K562 (cell line): ENCODE data around the gene WSCD2.

Source experiments
- EP300 ChIP-seq: IDR thresholded peaks from 2 replicates; pipeline ENCODE4 v1.6.1; 2012; ENCODE audit warnings: low read length, improper control_type of control experiment
- ETV6 ChIP-seq, 3 experiments: fragments of 150-350 bp in 1 of 3; sonication (generic) in 1 of 3; formaldehyde crosslinking in 1 of 3; IDR thresholded peaks; 2 replicates each; pipeline versions ENCODE4 v1.6.1 to v1.8.0; 2014 to 2022; ENCODE audit warnings: borderline replicate concordance in 2 of 3, low read depth in 2 of 3, antibody characterized with exemption in 1 of 3, low read length in 1 of 3, mild to moderate bottlenecking in 1 of 3, missing genetic modification reagents in 1 of 3
- ZBTB7A ChIP-seq: IDR thresholded peaks from 2 replicates; pipeline ENCODE4 v1.6.1; 2011; ENCODE audit warnings: low read depth, mild to moderate bottlenecking, low read length, moderate library complexity, borderline replicate concordance; ENCODE audit not compliant: control insufficient read depth
- TF ChIP-seq, protein P1 (sequence below), 3 experiments: IDR thresholded peaks in 2 of 3; conservative IDR thresholded peaks in 1 of 3; 2 replicates each; pipeline ENCODE4 v1.5.1; 2011 to 2012; ENCODE audit warnings: low read length in 3 of 3, mild to moderate bottlenecking in 3 of 3, control low read depth in 2 of 3, improper control_type of control experiment in 1 of 3, inconsistent platforms in 1 of 3, low read depth in 1 of 3, mixed read lengths in 1 of 3, moderate library complexity in 1 of 3; ENCODE audit not compliant: insufficient read depth in 2 of 3

DNA sequence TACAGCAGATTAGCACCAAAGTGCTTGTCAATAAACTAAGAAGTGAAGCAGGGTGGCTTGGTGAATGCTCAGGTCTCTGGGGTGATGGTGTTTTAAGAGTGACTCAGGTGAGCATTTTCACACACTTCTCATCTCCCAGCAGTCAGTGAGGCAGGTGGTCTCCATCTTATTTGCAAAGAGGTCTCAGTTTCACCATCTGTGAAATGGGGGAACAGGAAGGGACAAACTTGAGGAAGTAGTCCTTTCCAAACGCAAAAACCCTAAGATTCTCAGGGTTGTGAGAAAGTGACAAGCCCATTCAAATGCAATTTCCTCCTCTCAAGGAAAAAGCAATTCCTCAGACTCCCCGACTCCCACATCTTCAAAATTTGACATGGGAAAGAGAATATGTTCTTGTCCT lies 155.9 kb downstream of the WSCD2 start:
- TF ChIP-seq, protein P1, sequence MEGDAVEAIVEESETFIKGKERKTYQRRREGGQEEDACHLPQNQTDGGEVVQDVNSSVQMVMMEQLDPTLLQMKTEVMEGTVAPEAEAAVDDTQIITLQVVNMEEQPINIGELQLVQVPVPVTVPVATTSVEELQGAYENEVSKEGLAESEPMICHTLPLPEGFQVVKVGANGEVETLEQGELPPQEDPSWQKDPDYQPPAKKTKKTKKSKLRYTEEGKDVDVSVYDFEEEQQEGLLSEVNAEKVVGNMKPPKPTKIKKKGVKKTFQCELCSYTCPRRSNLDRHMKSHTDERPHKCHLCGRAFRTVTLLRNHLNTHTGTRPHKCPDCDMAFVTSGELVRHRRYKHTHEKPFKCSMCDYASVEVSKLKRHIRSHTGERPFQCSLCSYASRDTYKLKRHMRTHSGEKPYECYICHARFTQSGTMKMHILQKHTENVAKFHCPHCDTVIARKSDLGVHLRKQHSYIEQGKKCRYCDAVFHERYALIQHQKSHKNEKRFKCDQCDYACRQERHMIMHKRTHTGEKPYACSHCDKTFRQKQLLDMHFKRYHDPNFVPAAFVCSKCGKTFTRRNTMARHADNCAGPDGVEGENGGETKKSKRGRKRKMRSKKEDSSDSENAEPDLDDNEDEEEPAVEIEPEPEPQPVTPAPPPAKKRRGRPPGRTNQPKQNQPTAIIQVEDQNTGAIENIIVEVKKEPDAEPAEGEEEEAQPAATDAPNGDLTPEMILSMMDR (IDR thresholded peaks at IDR 0.05 in 2 of 3, conservative IDR thresholded peaks at IDR 0.05 in 1 of 3; ENCODE audit: insufficient read depth in 2 of 3, low read depth in 1 of 3, low read length in 3 of 3), result no peak
- no peak for TF ChIP-seq ZBTB7A
- TF ChIP-seq ETV6 (IDR thresholded peaks at IDR 0.05; ENCODE audit: borderline replicate concordance in 1 of 2, low read depth in 2 of 2, low read length in 1 of 2), result no peak
- no peak for TF ChIP-seq ETV6 (CRISPR knock-in tag; IDR thresholded peaks at IDR 0.05; ENCODE audit: borderline replicate concordance)
- no peak for TF ChIP-seq EP300
